GM19043 (cell line): ENCODE measurements around the gene TNRC18.
"Not testable (repeated sequence)": the region's sequence is repeated elsewhere in the genome, so short reads cannot be mapped to it uniquely, and the experiment has no call there.

Experiments
- ATAC-seq: cut with Tn5 transposase; IDR thresholded peaks from one replicate; pipeline ENCODE4 v1.9.1; 2021; ENCODE audit warnings: low read depth; ENCODE audit not compliant: unreplicated experiment

The TNRC18 gene

DNA sequence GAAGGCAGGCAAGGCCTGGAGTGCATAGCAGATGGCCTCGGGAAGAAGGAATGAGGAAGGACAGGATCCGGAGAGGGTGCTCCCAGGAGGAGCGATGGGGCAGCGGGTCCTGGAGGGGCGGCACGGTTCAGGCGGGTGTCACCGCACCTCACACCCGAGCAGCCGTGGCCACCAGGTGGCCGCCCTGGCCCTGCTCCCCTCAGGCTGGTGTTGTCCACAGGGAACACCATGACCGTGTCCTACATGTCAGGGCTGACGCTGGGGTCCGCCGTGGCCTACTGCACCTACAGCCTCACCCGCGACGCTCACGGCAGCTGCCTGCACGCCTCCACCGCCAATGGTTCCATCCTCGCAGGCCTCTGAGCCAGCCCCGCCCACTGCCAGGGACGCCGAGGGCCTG lies 121.1 kb downstream of the TNRC18 start:
- ATAC-seq: no peak

DNA sequence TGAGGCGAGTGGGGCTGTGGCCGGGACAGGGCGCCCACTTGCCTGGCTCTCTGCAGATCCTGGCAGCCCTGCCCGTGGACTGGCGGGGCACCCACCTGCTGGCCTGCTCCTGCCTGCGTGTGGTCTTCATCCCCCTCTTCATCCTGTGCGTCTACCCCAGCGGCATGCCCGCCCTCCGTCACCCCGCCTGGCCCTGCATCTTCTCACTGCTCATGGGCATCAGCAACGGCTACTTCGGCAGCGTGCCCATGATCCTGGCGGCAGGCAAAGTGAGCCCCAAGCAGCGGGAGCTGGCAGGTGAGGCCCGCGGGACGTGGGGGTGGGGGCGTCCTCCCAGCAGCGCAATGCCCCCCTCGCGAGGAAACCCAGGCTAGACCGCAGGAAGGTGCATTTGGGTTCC lies 123.3 kb downstream of the TNRC18 start:
- ATAC-seq: no peak

DNA sequence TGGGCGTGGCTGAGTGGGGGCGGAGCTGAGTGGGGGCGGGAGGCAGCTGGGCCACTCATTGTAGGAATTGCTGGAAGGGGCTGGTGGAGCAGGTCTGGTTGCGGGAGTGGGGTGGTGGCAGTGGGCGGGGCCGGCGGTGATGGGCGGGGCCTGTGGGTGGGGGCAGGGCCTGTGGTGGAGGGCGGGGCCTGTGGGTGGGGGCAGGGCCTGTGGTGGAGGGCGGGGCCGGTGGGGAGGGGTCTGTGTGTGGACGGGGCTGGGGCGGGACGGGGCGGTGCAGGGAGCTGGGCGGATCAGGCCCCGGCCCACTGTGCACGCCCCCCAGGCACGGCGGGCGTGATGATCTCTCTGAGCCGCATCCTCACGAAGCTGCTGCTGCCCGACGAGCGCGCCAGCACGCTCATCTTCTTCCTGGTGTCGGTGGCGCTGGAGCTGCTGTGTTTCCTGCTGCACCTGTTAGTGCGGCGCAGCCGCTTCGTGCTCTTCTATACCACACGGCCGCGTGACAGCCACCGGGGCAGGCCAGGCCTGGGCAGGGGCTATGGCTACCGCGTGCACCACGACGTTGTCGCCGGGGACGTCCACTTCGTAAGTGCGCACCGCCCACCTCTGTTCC lies 126.9 kb downstream of the TNRC18 start:
- ATAC-seq: no peak

DNA sequence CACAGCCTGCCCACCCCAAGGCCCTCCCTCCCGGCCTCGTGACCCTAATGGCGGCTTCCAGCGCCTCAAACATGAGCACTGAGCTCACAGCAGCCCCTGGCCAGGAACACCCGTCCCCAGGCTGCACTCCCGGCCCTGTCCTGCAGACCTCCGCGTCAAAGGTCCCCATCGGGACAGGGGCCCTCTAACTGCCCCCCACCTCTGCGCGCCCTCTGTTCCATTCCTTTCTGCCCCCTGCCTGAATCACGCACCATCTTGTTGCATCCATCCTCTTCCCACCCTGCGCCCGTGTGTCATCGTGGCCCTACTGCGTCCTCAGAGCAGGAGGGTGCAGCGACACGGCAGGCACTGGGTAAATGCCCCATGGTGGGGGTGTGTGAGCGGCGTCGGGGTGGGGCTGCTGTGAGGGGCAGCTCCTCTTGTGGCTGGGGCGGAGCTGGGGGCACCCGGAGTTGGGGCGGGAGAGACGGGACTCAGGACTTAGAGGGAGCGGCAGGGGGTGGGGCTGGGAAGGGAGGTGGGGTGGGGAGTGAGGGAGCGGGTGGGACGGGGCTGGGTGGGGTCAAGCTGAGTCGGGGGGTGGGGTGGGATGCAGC lies 127.5 kb downstream of the TNRC18 start:
- no peak for ATAC-seq

DNA sequence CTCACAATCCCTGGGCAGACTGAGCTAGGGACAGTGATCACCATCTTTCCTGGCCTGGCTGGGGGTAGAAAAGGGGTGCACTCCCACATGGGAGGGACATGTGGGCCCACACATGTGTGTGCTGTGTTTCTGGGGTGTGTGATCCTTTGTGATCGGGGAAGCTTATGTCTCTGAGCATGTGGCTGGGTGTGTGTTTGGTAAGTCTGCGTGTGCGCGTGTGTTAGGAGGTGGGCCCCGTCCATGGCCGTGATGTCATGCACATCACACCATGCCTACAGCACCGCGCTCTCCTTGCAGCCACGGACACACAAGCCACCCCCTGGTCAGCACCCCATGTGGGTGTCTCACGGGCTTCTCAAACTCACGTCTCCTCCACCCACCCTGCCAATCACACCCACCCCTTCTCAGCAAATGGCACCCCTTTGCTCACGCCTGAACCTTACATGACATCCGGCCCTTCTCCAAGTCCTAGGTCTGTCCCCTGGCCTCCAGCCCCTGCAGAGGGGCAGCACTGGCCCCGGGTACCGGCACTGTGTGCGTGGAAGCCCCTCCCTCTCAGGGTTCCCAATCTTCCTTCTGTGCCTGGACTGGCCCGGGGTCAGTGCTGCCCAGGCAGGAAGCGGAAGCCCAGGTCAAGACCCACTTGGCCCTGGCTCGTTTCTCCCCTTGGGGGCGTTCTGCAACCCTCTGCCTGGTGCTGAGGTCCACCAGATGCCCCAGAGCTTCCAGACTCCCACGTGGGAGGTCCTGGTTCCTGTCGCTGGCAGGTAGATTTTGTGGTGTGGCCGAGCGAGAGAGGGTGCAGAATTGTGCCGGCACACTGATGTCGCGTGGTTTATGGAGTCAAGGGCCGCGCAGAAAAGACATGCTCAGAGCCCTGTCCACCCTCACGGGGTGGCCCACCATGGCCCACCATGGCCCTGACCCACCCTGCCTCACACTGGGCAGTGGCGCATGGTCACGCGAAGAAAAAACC lies 128.3 kb downstream of the TNRC18 start:
- ATAC-seq: no peak

DNA sequence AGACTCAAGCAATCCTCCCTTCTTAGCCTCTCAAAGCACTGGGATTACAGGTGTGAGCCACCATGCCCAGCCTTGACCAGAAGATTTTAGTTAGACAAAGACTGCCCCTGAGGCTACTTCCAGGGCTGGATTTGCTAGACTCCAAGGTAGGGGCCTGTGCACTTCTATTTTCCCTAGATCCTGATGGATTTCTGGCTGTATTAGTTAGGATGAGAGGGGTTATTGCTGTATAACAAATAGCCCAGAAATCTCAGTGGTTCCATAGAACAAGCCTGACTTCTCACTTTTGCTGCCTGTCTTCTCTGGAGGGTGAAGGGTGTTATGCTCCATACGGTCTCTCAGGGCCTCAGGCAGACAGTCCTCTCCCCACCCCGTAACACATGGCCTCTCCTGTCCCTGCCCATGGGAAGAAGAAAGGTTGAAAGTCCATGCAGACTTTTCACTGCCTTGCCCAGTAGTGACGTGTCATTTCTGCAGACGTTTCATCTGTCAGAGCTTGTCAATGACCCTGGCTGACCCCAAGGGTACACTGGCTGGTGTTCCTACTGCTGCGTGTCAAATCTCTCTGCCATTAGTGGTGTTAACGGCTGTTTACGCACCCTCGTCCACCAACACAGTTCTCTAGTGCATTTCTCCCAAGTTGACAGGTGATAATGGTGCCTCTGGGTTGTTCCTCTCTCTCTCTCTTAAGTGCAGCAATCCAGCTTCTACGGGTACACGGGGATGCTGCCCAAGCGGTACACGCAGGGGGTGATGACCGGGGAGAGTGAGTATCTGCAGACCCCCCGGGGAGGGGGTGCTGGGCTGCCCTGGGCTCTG lies 129.3 kb downstream of the TNRC18 start:
- no peak for ATAC-seq

DNA sequence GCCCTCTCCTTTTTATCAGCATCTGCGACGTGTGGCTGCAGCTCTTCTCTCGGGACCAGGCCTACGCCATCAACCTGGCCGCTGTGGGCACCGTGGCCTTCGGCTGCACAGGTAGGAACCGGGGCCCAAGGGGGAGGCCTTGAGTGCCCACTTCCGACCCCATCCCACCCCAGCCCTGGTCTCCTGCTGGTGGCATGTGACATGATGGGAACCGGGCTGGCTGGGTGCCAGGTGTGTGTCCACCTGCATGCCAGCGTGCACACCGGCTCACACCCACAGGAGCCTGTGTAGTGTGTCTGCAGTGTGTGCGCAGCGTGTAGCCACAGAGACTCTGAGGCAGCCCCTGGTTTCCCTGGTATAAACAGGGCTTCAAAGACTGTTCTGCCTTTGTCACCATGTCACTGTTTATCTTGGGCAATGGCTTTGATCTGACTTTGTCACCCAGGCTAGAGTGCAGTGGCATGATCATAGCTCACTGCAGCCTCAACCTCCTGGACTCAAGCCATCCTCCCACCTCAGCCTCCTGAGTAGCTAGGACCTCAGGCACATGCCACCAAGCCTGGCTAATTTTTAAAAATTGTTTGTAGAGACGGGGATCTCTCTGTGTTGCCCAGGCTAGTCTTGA lies 131.8 kb downstream of the TNRC18 start:
- not testable (repeated sequence) for ATAC-seq

DNA sequence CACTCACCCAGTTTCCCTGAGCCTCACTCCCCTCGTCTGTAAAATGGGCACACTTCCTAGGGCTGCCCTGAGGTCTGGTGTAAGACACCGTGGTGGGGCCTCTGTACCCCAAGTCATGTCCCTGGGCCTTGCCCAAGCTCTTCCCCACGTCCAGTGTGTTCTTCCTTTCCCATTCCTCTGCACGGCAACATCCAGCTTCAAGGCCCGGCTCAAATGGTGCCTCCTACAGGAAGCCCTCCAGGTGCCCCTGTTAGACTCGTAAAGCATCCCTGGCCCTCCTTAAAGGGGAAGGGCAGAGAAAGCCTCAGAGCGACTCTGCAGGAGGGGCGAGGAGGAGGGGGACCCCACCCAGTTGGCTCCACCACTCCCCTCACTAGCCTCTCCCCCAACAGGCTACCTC lies 132.3 kb downstream of the TNRC18 start:
- ATAC-seq: no peak

DNA sequence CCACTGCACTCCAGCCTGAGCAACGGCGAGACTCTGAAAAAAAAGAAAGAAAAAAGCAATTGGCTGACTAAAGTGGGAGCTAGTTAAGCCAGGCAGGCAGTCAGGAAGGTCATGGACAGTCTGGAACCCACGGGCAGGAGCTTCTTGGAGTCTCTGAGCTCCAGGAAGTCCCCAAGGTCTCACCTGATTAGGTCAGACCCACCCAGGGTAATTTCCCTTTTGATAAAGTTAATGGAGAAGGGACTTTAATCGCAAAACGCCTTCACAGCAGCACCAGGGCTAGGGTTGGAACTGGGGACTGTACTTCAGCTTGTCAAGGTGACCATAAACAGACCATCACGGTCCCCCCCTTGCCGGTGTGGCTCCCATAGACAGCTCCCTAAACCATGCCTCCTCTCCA lies 134.3 kb downstream of the TNRC18 start:
- ATAC-seq: no peak

DNA sequence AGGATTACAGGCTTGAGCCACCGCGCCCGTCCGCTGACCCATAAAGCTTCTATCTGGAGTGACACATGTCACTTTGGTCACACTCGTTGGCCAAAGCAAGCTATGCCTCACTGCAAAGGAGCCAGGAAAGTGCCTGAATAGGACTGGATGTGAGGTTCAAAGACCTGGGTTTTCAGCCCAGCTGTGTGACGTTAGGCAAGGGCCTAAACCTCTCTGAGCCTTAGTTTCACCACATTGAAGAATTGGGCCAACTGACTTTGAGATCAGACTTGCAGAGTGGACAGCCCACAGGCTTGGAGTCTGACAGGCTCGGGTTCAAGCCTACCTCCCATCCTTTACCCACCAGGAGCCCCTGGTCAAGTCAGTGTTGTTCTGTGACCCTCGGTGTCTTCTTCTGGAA lies 135.1 kb downstream of the TNRC18 start:
- not testable (repeated sequence) for ATAC-seq

DNA sequence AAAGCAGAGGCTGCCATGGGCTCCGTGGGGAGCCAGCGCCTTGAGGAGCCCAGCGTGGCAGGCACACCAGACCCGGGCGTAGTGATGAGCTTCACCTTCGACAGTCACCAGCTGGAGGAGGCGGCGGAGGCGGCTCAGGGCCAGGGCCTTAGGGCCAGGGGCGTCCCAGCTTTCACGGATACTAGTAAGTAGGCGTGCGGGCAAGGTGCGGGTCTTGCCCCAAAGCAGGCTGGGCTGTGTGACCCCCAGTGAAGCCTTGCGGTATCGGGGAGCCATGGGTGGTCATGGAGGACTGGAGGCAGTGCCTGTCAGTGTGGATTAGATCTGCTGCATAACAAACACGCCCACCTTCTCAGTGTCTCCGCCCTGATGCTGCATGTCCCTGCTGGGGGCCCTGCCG lies 135.8 kb downstream of the TNRC18 start:
- ATAC-seq: no peak

DNA sequence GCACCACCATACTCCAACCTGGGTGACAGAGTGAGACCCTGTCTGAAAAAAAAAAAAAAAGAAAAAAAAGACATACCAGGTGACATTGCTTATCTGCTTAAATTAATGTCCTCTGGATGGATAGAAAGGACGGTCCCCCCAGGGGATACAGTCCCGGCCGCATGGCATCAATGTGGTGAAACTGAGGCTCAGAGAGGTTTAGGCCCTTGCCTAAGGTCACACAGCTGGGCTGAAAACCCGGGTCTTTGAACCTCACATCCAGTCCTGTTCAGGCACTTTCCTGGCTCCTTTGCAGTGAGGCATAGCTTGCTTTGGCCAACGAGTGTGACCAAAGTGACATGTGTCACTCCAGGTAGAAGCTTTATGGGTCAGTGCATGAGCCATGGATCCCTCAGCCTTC lies 136.3 kb downstream of the TNRC18 start:
- not testable (repeated sequence) for ATAC-seq

DNA sequence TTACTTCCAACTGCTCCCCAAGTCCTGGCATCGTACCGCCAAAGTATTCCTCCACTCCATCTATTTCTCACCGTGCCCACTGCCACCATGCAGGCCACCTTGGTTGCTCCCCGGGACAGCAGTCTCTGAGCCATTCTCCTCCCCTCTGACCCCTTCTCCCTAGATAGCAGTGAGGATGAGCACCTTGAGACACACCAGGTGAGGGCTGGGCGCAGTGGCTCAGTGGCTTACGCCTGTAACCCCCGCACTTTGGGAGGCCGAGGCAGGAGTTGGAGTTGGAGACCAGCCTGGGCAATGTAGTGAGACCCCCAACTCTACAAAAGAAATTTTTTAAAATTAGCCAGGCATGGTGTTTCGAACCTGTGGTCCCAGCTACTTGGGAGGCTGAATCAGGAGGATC lies 136.7 kb downstream of the TNRC18 start:
- no peak for ATAC-seq

DNA sequence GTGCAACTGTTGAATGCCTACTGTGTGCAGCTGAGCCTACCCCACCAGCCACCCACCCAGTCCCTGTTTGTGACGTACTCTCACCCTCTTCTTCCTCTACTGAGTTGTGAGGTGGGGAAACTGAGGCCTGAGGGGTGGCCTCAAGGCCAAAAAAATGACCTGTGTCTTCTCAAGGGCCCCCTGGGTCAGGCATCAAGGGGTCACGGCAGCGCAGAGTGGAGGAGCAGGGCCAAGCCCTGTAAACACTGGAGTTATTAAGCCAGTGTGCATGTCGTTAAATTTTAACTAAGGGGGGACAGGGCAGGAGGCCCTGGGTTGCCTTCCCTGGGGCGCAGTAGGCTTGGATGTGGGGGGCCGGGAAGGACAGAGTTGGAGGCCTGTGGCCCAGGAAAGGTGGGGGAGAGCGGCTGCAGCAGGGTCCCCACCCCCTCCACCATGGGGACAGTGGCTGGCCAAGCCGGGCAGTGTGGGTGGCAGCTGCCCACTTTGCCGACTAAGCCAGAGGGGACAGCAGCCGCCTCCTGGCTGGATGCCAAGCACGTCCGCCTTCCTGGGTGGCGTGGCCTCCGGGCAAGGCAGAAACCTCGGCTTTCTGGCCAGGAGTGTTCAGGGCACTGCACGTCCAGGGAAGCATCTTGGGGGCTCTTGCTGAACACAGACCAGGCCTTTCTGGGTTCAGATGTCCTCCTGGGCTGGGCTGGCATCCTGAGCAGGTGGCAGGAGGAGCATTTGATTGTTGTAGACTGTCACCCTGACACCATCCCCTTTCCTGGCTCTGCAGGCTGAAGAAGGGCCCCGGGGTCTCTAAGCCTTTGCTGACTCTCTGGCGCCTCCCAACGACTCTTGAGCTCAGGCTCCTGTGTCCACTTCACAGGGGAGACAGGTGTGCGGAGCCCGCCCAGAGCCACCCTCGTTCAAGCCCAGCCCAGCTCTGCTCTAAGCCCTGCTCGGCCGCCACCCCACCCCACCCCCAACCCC lies 139.0 kb downstream of the TNRC18 start:
- no peak for ATAC-seq

DNA sequence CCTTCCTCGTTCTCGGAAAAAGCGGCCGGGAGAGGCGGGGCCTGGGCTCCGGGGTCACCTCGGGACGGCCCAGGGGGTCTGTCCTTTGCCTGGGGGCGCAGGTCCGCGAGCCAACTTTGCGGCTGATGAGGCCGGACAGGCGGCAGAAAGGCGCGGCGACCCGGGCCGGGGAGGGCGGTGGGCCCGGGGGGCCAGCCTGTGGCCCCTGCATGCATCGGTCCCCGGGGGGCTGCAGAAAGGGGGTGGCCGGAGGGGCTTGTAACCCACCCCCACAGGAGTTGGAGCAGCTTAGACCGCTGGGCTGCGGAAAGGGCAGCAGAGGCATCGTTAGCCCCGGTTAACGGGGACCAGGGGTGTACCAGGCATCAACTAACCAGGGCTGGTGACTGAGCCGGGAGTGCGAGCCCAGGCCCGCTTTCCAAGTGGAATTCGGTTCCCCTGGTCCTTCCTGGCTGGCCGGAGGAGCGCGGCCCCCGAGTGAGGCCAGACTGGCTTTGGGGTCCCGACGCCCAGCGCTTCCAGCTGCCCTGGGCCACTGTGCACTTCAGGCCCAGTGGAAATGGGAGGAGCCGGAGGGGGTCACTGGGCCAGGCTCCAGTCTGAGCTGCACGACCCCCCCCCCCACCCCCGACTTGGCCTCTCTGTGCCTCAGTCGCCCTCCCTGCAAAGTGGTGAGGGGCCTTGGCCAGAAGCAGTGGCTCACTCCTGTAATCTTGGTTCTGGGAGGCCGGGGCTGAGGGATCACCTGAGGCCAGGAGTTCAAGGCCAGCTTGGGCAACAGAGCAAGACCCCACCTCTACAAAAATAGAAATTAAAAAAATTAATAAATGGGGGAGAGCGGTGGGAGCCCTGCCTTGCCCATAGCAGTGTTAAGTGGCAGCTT lies 140.0 kb downstream of the TNRC18 start:
- ATAC-seq: no peak

DNA sequence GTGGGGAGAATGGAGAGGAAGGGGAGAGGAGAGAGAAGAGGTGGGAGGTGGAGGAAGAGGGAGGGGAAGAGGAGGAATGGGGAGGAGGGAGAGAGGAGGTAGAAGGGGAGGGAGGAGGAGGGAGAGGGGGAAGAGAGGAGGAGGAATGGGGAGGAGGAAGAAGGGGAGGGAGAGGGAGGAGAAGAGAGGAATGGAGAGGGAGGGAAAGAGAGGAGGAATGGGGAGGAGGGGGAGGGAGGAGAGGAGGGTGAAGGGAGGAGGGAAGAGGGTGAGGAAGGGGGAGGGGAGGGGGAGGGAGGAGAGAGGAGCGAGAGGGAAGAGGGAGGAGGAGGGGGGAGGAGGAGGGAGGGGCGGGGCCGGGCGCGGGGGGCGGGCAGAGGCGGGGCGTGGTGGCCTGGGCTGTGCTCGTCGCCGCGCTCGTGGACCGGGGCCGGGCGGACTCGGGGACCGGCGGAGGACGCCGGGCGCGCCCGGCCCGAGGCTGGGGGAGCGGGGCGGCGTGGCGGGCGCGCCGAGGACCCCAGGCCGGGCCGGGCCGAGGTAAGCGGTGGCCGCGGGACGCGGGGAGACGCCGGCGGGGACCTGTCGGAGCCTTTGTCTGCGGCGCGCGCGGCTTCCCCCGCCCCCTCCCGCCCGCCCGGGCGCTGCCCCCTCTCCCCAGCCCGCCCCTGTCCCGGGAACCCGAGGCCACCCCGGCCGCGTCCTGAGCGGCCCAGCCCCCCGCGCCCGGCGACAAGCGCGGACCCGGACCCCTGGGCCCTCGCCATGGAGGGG lies 140.9 kb downstream of the TNRC18 start, which contains the start of gene SLC29A4:
Gene SLC29A4, plus strand, starts transcription at position 401 of the 774 bp plus-strand sequence. CDS start 4,874 bp downstream, outside the sequence.
- no peak for ATAC-seq
